Stomach (tissue), 9 donors: ENCODE data around the gene MRPS24. TPM values are rescaled to one million over a fixed set of nuclear protein-coding genes. Genes with fewer than 3 reads are reported as not detected.

Experiments used
- DNase-seq, 2 donors: peaks; one replicate each; pipeline versions ENCODE4 v3.0.0 to v3.0.0-alpha.2; 2013 to 2019
- H3K27ac ChIP-seq, 5 donors: fragments of 200-600 bp in 4 of 5; sonication (generic) in 4 of 5; one replicate each; pipeline ENCODE4 v1.5.1; 2013 to 2019; ENCODE audit warnings: mild to moderate bottlenecking in 1 of 5, moderate library complexity in 1 of 5
- H3K27me3 ChIP-seq, 3 donors: fragments of 200-600 bp; sonication (generic); one replicate each; pipeline ENCODE4 v1.5.1; 2017 to 2019; ENCODE audit warnings: mixed run types in 1 of 3
- H3K36me3 ChIP-seq, 4 donors: fragments of 200-600 bp; sonication (generic); 1 replicate in 3 of 4; 2 replicates in 1 of 4; pipeline ENCODE4 v1.5.1; 2016 to 2019
- H3K4me1 ChIP-seq, 4 donors: fragments of 200-600 bp; sonication (generic); one replicate each; pipeline ENCODE4 v1.5.1; 2016 to 2019
- H3K4me3 ChIP-seq, 4 donors: fragments of 200-600 bp; sonication (generic) in 3 of 4; one replicate each; pipeline ENCODE4 v1.5.1; 2016 to 2019; ENCODE audit warnings: mild to moderate bottlenecking in 1 of 4
- H3K9me3 ChIP-seq, 4 donors: fragments of 200-600 bp; sonication (generic); one replicate each; pipeline ENCODE4 v1.5.1; 2016 to 2019
- CTCF ChIP-seq, 7 experiments: fragments of 450-650 bp in 4 of 7; fragments of 200-600 bp in 3 of 7; sonication (generic) in 3 of 7; IDR thresholded peaks; one replicate each; pipeline ENCODE4 v1.5.1; 2016 to 2019; ENCODE audit warnings: antibody characterized with exemption in 7 of 7, control low read depth in 2 of 7, mild to moderate bottlenecking in 1 of 7
- EP300 ChIP-seq: sonication (generic); formaldehyde crosslinking; IDR thresholded peaks from one replicate; pipeline ENCODE4 v1.6.1; 2017; ENCODE audit warnings: antibody characterized with exemption
- POLR2A ChIP-seq, 4 donors: fragments of 450-650 bp; IDR thresholded peaks; one replicate each; pipeline ENCODE4 v1.6.1; 2016; ENCODE audit warnings: antibody characterized with exemption in 4 of 4, control low read depth in 2 of 4, mild to moderate bottlenecking in 1 of 4, moderate library complexity in 1 of 4
- POLR2AphosphoS5 ChIP-seq, 3 donors: sonication (generic); formaldehyde crosslinking; IDR thresholded peaks; one replicate each; pipeline ENCODE4 v1.6.1; 2016; ENCODE audit warnings: antibody characterized with exemption in 3 of 3
- WGBS, 5 donors: extraction: QIAGEN DNeasy Blood & Tissue Kit in 3 of 5; methylation state at CpG; one replicate each; pipeline versions ENCODE4 v1.1.5 to v1.1.7; 2013 to 2018; 5-methylcytosine and 5-hydroxymethylcytosine counted together
- intact Hi-C: fragments of 100-400 bp; cut with DNase I; formaldehyde crosslinking; loops from one replicate; pipeline ENCODE4 v1.15.1; 2023; ENCODE audit warnings: low total_unique reads
- polyA plus RNA-seq, 3 donors: library from polyadenylated mRNA; stranded (reverse); fragments of 200-250 nt; gene quantifications; one replicate each; pipeline ENCODE4 v1.2.3, GENCODE V29; 2013
- total RNA-seq, 5 donors: library from RNA; depleted of rRNA; stranded (reverse); fragments of >200 nt; gene quantifications; one replicate each; pipeline versions ENCODE4 v1.1.0 to v1.2.3, GENCODE V29; 2014 to 2016
- donor health status: healthy with polysubstance abuse.
- donor health status: Bipolar disorder and iron deficiency.
- donor health status: healthy.

The MRPS24 gene
- total and polyA plus RNA-seq, 8 donors, result 17.1 to 200 (median 167) TPM; not detected in 1

GRCh38 chr7:43880596-43880995 is 11.3 kb upstream of the MRPS24 start:
- no peak for TF ChIP-seq POLR2A (IDR thresholded peaks at IDR 0.05)
- TF ChIP-seq EP300, result no peak
- no peak for TF ChIP-seq POLR2AphosphoS5 (IDR thresholded peaks at IDR 0.05)
- TF ChIP-seq CTCF (IDR thresholded peaks at IDR 0.05), result no peak
- no peak overlapping the region for H3K4me3 ChIP-seq
- no peak for DNase-seq
- peaks cover 0 to 7% (median 0%) of the 10 kb centered on the region in 4 donors for H3K4me1 ChIP-seq
- H3K36me3 ChIP-seq, result peaks cover 63 to 100% (median 92%) of the 10 kb centered on the region in 4 donors
- intact Hi-C loops, result no loop called here
- H3K27me3 ChIP-seq, result no peaks in the 10 kb centered on the region
- no peak overlapping the region for H3K27ac ChIP-seq
- 66 to 79% (median 77%) methylated on average over 5 of the region's 5 CpGs for WGBS, 5 donors
- no peaks in the 10 kb centered on the region for H3K9me3 ChIP-seq

GRCh38 chr7:43879477-43879876 is 10.2 kb upstream of the MRPS24 start:
- no peak for DNase-seq
- TF ChIP-seq POLR2AphosphoS5 (IDR thresholded peaks at IDR 0.05) (no peak), EP300 (no peak), POLR2A (IDR thresholded peaks at IDR 0.05) (no peak), CTCF (IDR thresholded peaks at IDR 0.05) (no peak)
- intact Hi-C loops, result no loop called here
- Histone ChIP-seq H3K4me3 (no peak overlapping the region), H3K9me3 (no peaks in the 10 kb centered on the region), H3K27ac (peak overlapping the region in 2 of 5 donors; percentile 5 to 10), H3K4me1 (peaks cover 0 to 7% (median 0%) of the 10 kb centered on the region in 4 donors), H3K36me3 (peaks cover 64 to 100% (median 92%) of the 10 kb centered on the region in 4 donors), H3K27me3 (no peaks in the 10 kb centered on the region)
- WGBS, 5 donors, result 71 to 84% (median 82%) methylated on average over 2 of the region's 2 CpGs

- no peak for TF ChIP-seq POLR2A (IDR thresholded peaks at IDR 0.05)
- TF ChIP-seq CTCF (IDR thresholded peaks at IDR 0.05), result no peak
- no peak for TF ChIP-seq POLR2AphosphoS5 (IDR thresholded peaks at IDR 0.05)
- TF ChIP-seq EP300, result no peak
- no peak overlapping the region for H3K4me3 ChIP-seq
- intact Hi-C loops, result no loop called here
- H3K9me3 ChIP-seq, result no peaks in the 10 kb centered on the region
- DNase-seq, result no peak
- peaks cover 0 to 7% (median 0%) of the 10 kb centered on the region in 4 donors for H3K4me1 ChIP-seq
- no peaks in the 10 kb centered on the region for H3K27me3 ChIP-seq
- WGBS, 5 donors, result 76 to 88% (median 85%) methylated on average over 4 to 5 of the region's 5 CpGs
- H3K36me3 ChIP-seq, result peaks cover 59 to 93% (median 86%) of the 10 kb centered on the region in 4 donors
- peak overlapping the region in 3 of 5 donors; percentile 5 to 12 (median 10) for H3K27ac ChIP-seq
Observed at GRCh38 chr7:43878867-43879266, 9.6 kb upstream of the MRPS24 start.

GRCh38 chr7:43877968-43878864 is 8.9 kb upstream of the MRPS24 start:
- Histone ChIP-seq H3K9me3 (no peaks in the 10 kb centered on the region), H3K36me3 (peaks cover 59 to 87% (median 82%) of the 10 kb centered on the region in 4 donors), H3K4me1 (peaks cover 0 to 13% (median under 1%) of the 10 kb centered on the region in 4 donors), H3K27ac (peak overlapping the region in 1 of 5 donors; percentile 12), H3K4me3 (no peak overlapping the region), H3K27me3 (no peaks in the 10 kb centered on the region)
- TF ChIP-seq CTCF (IDR thresholded peaks at IDR 0.05), result no peak
- no peak for TF ChIP-seq EP300
- no peak for TF ChIP-seq POLR2A (IDR thresholded peaks at IDR 0.05)
- no peak for TF ChIP-seq POLR2AphosphoS5 (IDR thresholded peaks at IDR 0.05)
- 87 to 93% (median 89%) methylated on average over 34 to 38 of the region's 38 CpGs for WGBS, 5 donors
- DNase-seq, result no peak
- intact Hi-C loops, result no loop called here
